ENCODE results near the gene ZBED5. TPM values are rescaled to one million over a fixed set of nuclear protein-coding genes. Genes with fewer than 3 reads are reported as not detected.
"Not testable (repeated sequence)": the region's sequence is repeated elsewhere in the genome, so short reads cannot be mapped to it uniquely, and the experiment has no call there.

The ZBED5 gene
- total RNA-seq, 1 experiment from 2014 or later: 51.4 TPM

DNA sequence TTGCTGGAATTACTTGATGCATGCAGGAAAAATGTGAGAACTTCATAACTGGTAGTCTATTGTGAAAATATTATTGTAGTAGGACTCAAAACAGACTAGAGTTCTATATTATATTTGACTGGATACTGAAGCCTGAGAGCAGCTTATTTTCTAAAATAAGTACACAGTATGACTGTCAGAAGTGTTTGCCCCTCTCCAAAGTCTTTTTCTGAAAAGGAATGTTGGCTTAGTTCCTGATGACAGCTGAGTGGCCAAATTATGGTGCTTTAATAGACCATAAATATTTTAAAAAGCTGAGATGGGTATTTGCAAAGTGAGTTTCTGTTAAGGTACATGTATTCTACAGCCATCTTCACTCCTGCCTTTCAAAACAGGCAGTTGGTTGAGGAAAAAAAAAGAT is 13.1 kb downstream of the ZBED5 start:
- Histone ChIP-seq H3K9me3 (ENCODE audit: low read length) (no peaks in the 10 kb centered on the region), H3K79me2 (ENCODE audit: low read length) (no peaks in the 10 kb centered on the region), H3K27me3 (ENCODE audit: low read length) (no peaks in the 10 kb centered on the region), H3K4me2 (ENCODE audit: low read depth, low read length, poor library complexity, severe bottlenecking) (no peak overlapping the region), H4K20me1 (ENCODE audit: insufficient read depth, low read depth, low read length) (no peaks in the 10 kb centered on the region), H3K4me3 (ENCODE audit: low read length) (no peak overlapping the region), H2AFZ (ENCODE audit: low read length) (no peak overlapping the region), H3K36me3 (ENCODE audit: insufficient read depth, low read length) (no peaks in the 10 kb centered on the region), H3K4me1 (ENCODE audit: low read length) (no peaks in the 10 kb centered on the region), H3K9ac (ENCODE audit: low read length) (no peak overlapping the region), H3K27ac (ENCODE audit: low read length) (no peak overlapping the region), H3K9me2 (replicated peaks; ENCODE audit: insufficient read depth, low read length) (0 out of 2 replicates have a peak, but pooled peaks cover 2% of the 10 kb centered on the region)
- no peak for DNase-seq

DNA sequence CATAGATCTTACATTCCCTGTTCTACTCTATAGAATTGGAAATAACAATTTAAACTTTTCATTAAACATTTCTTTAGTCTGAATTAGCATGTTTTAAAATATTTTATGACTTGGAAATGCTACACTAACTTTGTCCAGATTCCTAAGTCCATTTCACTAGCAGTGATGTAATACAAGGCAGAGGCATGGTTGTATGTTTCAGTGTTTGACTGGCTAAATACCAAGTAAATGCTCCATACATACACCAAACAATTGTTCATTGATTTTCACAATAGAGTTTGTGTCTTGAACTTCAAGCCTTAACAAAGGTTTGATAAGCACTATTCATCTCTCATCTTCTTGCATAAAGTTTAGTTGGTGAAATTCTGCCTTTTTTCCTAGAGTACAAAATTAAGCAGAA is 13.5 kb downstream of the ZBED5 start:
- Histone ChIP-seq H3K4me2 (ENCODE audit: low read depth, low read length, poor library complexity, severe bottlenecking) (no peak overlapping the region), H3K4me1 (ENCODE audit: low read length) (no peaks in the 10 kb centered on the region), H3K27me3 (ENCODE audit: low read length) (no peaks in the 10 kb centered on the region), H3K4me3 (ENCODE audit: low read length) (no peak overlapping the region), H3K9me3 (ENCODE audit: low read length) (no peaks in the 10 kb centered on the region), H3K79me2 (ENCODE audit: low read length) (no peaks in the 10 kb centered on the region), H3K9me2 (replicated peaks; ENCODE audit: insufficient read depth, low read length) (0 out of 2 replicates have a peak, but pooled peaks cover 2% of the 10 kb centered on the region), H3K27ac (ENCODE audit: low read length) (no peak overlapping the region), H3K9ac (ENCODE audit: low read length) (no peak overlapping the region), H3K36me3 (ENCODE audit: insufficient read depth, low read length) (no peaks in the 10 kb centered on the region), H2AFZ (ENCODE audit: low read length) (no peak overlapping the region), H4K20me1 (ENCODE audit: insufficient read depth, low read depth, low read length) (no peaks in the 10 kb centered on the region)
- DNase-seq: no peak

DNA sequence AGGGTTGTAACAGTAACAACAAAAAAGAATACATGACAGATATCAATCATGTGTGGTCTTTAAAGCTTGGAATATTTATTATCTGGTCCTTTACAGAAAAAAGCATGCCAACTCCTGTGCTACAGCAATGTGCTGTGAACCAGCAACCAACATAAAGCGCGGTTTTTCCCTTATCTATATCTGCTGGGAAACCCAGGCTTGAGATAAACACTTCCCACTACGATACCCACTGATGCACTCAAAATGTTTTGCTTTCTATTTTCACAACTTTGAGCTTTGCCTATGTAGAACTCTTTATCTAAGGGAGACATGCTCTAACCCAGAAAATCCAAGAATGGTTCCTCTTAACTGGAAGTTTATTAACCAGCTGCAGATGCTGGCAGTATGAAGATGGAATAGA is 19.0 kb downstream of the ZBED5 start:
- H3K9me3 ChIP-seq (ENCODE audit: low read length): no peaks in the 10 kb centered on the region
- DNase-seq: no peak
- no peak overlapping the region for H2AFZ ChIP-seq (ENCODE audit: low read length)
- H4K20me1 ChIP-seq (ENCODE audit: insufficient read depth, low read depth, low read length): no peaks in the 10 kb centered on the region
- no peaks in the 10 kb centered on the region for H3K9me2 ChIP-seq (replicated peaks; ENCODE audit: insufficient read depth, low read length)
- H3K27ac ChIP-seq (ENCODE audit: low read length): no peak overlapping the region
- H3K4me3 ChIP-seq (ENCODE audit: low read length): no peak overlapping the region
- H3K4me2 ChIP-seq (ENCODE audit: low read depth, low read length, poor library complexity, severe bottlenecking): no peak overlapping the region
- no peaks in the 10 kb centered on the region for H3K36me3 ChIP-seq (ENCODE audit: insufficient read depth, low read length)
- no peaks in the 10 kb centered on the region for H3K4me1 ChIP-seq (ENCODE audit: low read length)
- H3K9ac ChIP-seq (ENCODE audit: low read length): no peak overlapping the region
- H3K27me3 ChIP-seq (ENCODE audit: low read length): no peaks in the 10 kb centered on the region
- no peaks in the 10 kb centered on the region for H3K79me2 ChIP-seq (ENCODE audit: low read length)

DNA sequence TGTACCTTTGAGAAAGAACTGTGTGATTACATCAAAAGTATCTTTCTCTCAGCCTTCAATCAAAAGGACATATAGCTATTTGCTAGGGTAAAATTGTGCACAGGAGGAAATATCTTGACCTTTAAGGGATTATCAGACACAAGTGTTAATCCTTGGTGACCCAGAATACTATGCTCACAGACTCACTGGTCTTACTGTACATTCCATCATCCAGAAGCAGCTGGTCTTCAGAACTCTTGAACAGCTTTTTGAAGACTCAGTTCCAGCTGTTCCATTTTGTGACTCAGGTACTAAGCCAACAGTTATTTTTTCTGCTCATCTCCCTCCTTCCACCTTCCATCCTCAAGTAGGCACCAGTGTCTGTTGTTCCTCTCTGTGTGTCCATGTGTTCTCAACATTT is 19.8 kb downstream of the ZBED5 start:
- Histone ChIP-seq H2AFZ (ENCODE audit: low read length) (no peak overlapping the region), H3K9me3 (ENCODE audit: low read length) (no peaks in the 10 kb centered on the region), H3K27ac (ENCODE audit: low read length) (no peak overlapping the region), H3K9me2 (replicated peaks; ENCODE audit: insufficient read depth, low read length) (no peaks in the 10 kb centered on the region), H3K4me3 (ENCODE audit: low read length) (no peak overlapping the region), H3K36me3 (ENCODE audit: insufficient read depth, low read length) (no peaks in the 10 kb centered on the region), H3K4me2 (ENCODE audit: low read depth, low read length, poor library complexity, severe bottlenecking) (no peak overlapping the region), H3K4me1 (ENCODE audit: low read length) (no peaks in the 10 kb centered on the region), H3K79me2 (ENCODE audit: low read length) (no peaks in the 10 kb centered on the region), H3K27me3 (ENCODE audit: low read length) (no peaks in the 10 kb centered on the region), H3K9ac (ENCODE audit: low read length) (no peak overlapping the region), H4K20me1 (ENCODE audit: insufficient read depth, low read depth, low read length) (no peaks in the 10 kb centered on the region)
- no peak for DNase-seq

DNA sequence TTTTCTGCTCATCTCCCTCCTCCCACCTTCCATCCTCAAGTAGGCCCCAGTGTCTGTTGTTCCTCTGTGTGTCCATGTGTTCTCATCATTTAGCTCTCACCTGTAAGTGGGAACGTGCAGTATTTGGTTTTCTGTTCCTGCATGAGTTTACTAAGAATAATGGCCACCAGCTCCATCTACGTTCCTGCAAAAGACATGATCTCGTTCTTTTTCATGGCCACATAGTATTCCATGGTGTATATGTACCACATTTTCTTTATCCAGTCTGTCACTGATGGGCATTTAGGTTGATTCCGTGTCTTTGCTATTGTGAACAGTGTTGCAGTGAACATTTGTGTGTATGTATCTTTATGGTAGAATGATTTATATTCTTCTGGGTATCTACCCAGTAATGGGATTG is 21.0 kb downstream of the ZBED5 start:
- not testable (repeated sequence) for H3K9me2 ChIP-seq (replicated peaks; ENCODE audit: insufficient read depth, low read length); H3K9ac ChIP-seq (ENCODE audit: low read length); H3K4me2 ChIP-seq (ENCODE audit: low read depth, low read length, poor library complexity, severe bottlenecking); H3K4me1 ChIP-seq (ENCODE audit: low read length); DNase-seq; H3K27me3 ChIP-seq (ENCODE audit: low read length); H3K4me3 ChIP-seq (ENCODE audit: low read length); H3K27ac ChIP-seq (ENCODE audit: low read length); H3K36me3 ChIP-seq (ENCODE audit: insufficient read depth, low read length); H3K9me3 ChIP-seq (ENCODE audit: low read length); H4K20me1 ChIP-seq (ENCODE audit: insufficient read depth, low read depth, low read length); H3K79me2 ChIP-seq (ENCODE audit: low read length); H2AFZ ChIP-seq (ENCODE audit: low read length)

DNA sequence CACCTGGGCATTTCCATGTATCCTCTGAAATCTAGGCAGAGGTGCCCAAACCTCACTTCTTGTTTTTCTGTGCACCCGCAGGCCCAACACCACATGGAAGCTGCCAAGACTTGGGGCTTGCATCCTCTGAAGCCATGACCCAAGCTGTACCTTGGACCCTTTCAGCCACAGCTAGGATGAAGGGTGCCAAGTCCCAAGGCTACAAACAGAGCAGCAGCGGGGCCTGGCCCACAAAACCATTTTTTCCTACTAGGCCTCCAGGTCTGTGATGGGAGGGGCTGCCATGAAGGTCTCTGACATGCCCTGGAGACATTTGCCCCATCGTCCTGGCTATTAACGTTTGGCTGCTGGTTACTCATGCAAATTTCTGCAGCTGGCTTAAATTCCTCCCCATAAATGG is 28.7 kb downstream of the ZBED5 start:
- no peak for DNase-seq
- no peak overlapping the region for H3K4me2 ChIP-seq (ENCODE audit: low read depth, low read length, poor library complexity, severe bottlenecking)
- H3K9me3 ChIP-seq (ENCODE audit: low read length): no peaks in the 10 kb centered on the region
- no peaks in the 10 kb centered on the region for H3K27me3 ChIP-seq (ENCODE audit: low read length)
- H3K27ac ChIP-seq (ENCODE audit: low read length): no peak overlapping the region
- H2AFZ ChIP-seq (ENCODE audit: low read length): no peak overlapping the region
- no peaks in the 10 kb centered on the region for H3K9me2 ChIP-seq (replicated peaks; ENCODE audit: insufficient read depth, low read length)
- no peak overlapping the region for H3K9ac ChIP-seq (ENCODE audit: low read length)
- H3K79me2 ChIP-seq (ENCODE audit: low read length): no peaks in the 10 kb centered on the region
- no peaks in the 10 kb centered on the region for H3K36me3 ChIP-seq (ENCODE audit: insufficient read depth, low read length)
- peaks cover 15% of the 10 kb centered on the region for H3K4me1 ChIP-seq (ENCODE audit: low read length)
- no peaks in the 10 kb centered on the region for H4K20me1 ChIP-seq (ENCODE audit: insufficient read depth, low read depth, low read length)
- H3K4me3 ChIP-seq (ENCODE audit: low read length): no peak overlapping the region

DNA sequence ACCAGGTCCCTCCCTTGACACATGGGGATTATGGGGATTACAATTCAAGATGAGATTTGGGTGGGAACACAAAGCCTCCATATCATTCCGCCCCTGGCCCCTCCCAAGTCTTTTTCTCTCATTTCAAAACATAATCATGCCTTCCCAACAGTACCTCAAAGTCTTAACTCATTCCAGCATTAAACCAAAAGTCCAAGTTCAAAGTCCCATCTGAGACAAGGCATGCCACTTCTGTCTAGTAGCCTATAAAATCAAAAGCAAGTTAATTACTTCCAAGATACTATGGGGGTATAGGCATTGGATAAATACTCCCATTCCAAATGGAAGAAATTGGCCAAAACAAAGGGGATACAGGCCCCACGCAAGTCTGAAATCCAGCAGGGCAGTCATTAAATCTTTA is 29.5 kb downstream of the ZBED5 start:
- Histone ChIP-seq H3K9me2 (replicated peaks; ENCODE audit: insufficient read depth, low read length) (no peaks in the 10 kb centered on the region), H3K9ac (ENCODE audit: low read length) (no peak overlapping the region), H3K27me3 (ENCODE audit: low read length) (no peaks in the 10 kb centered on the region), H3K36me3 (ENCODE audit: insufficient read depth, low read length) (no peaks in the 10 kb centered on the region), H3K4me3 (ENCODE audit: low read length) (no peak overlapping the region), H3K4me1 (ENCODE audit: low read length) (peaks cover 15% of the 10 kb centered on the region), H2AFZ (ENCODE audit: low read length) (no peak overlapping the region), H3K27ac (ENCODE audit: low read length) (no peak overlapping the region), H3K4me2 (ENCODE audit: low read depth, low read length, poor library complexity, severe bottlenecking) (no peak overlapping the region), H4K20me1 (ENCODE audit: insufficient read depth, low read depth, low read length) (no peaks in the 10 kb centered on the region), H3K9me3 (ENCODE audit: low read length) (no peaks in the 10 kb centered on the region), H3K79me2 (ENCODE audit: low read length) (no peaks in the 10 kb centered on the region)
- DNase-seq: no peak

DNA sequence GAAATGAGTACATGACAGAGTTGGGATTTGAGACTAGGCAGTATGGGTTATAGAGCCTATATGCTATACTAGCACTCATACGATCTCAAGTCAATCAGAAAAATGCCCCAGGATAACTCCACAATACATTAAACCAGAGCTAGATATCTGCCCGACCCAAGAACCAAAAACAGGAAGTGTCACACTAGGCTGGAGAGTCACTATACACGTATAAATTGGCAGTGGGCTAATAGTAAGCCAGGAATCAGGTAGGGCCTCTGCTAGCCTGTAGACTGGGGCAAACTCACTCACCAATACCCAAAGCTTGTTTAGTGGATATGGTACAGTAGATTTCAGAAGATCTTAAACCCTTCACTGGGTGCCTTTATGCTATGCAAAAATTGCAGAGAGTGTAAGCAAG is 33.0 kb downstream of the ZBED5 start:
- Histone ChIP-seq H4K20me1 (ENCODE audit: insufficient read depth, low read depth, low read length) (no peaks in the 10 kb centered on the region), H3K9ac (ENCODE audit: low read length) (peak overlapping the region; percentile 34; the same call in 1 of the 2 replicates), H3K4me3 (ENCODE audit: low read length) (peak overlapping the region; percentile 44; the same call in 1 of the 2 replicates), H3K4me2 (ENCODE audit: low read depth, low read length, poor library complexity, severe bottlenecking) (peak overlapping the region; percentile 62), H3K9me3 (ENCODE audit: low read length) (no peaks in the 10 kb centered on the region), H3K27me3 (ENCODE audit: low read length) (no peaks in the 10 kb centered on the region), H2AFZ (ENCODE audit: low read length) (peak overlapping the region; percentile 95), H3K9me2 (replicated peaks; ENCODE audit: insufficient read depth, low read length) (no peaks in the 10 kb centered on the region), H3K79me2 (ENCODE audit: low read length) (no peaks in the 10 kb centered on the region), H3K4me1 (ENCODE audit: low read length) (peaks cover 15% of the 10 kb centered on the region), H3K36me3 (ENCODE audit: insufficient read depth, low read length) (no peaks in the 10 kb centered on the region), H3K27ac (ENCODE audit: low read length) (no peak overlapping the region)
- peak; percentile 72 for DNase-seq

DNA sequence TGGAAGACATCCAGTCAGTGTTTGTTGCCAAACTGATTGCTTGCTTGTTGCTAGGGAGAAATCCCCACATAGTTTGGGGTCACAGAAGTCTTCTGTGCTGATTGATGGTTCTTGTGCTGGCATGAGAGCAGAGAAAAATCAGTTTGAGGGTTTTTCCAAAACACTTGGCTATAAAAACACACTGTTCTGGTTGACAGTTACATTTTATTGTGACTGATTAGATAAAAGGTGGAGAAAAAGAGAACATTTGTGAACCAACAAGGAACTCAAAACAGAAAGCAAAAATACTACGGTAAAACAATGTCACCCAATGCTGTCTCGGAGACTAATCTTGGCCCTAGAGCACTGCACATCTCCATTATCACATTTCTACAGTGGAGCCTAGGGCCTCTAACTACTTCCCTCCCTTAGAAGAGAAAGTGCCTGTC is 34.7 kb downstream of the ZBED5 start:
- no peak for DNase-seq
- no peak overlapping the region for H3K27ac ChIP-seq (ENCODE audit: low read length)
- no peak overlapping the region for H3K4me3 ChIP-seq (ENCODE audit: low read length)
- H3K4me2 ChIP-seq (ENCODE audit: low read depth, low read length, poor library complexity, severe bottlenecking): no peak overlapping the region
- no peak overlapping the region for H2AFZ ChIP-seq (ENCODE audit: low read length)
- H3K27me3 ChIP-seq (ENCODE audit: low read length): no peaks in the 10 kb centered on the region
- no peaks in the 10 kb centered on the region for H3K9me2 ChIP-seq (replicated peaks; ENCODE audit: insufficient read depth, low read length)
- H3K9me3 ChIP-seq (ENCODE audit: low read length): no peaks in the 10 kb centered on the region
- H4K20me1 ChIP-seq (ENCODE audit: insufficient read depth, low read depth, low read length): no peaks in the 10 kb centered on the region
- no peaks in the 10 kb centered on the region for H3K36me3 ChIP-seq (ENCODE audit: insufficient read depth, low read length)
- no peak overlapping the region for H3K9ac ChIP-seq (ENCODE audit: low read length)
- H3K4me1 ChIP-seq (ENCODE audit: low read length): peaks cover 15% of the 10 kb centered on the region
- H3K79me2 ChIP-seq (ENCODE audit: low read length): no peaks in the 10 kb centered on the region

All from Karpas-422 (cell line).